HG03432 (cell line): ENCODE measurements around the gene THRA.
"Not testable (repeated sequence)": the region's sequence is repeated elsewhere in the genome, so short reads cannot be mapped to it uniquely, and the experiment has no call there.

Experiments used
- ATAC-seq: cut with Tn5 transposase; IDR thresholded peaks from one replicate; pipeline ENCODE4 v1.9.1; 2021; ENCODE audit warnings: mild to moderate bottlenecking, moderate library complexity; ENCODE audit not compliant: unreplicated experiment

Gene THRA

DNA sequence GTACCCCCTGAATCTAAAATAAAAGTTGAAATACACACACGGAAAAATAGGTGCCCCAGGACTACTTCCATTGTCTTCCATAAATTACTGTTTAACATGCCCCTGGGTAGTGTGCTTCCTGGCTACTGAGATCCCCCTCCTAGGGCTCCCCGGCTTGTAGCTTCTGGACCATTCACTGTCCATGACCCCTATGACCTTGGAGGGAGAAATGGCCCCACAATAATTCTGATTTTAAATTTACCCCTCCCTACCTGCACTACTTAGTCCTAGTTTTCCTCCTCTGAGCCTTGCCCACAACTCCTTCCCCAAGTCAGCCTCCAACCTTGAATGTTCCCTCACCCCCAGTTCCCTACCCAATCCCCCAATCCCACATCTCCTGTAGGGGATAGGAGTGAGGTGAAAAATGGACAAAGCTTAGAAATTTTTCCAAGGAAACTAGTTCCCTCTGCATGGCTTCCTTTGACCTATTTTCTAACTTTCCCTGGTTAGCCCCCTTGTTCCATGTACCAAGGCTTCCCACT is 49.5 kb downstream of the THRA start:
- no peak for ATAC-seq

DNA sequence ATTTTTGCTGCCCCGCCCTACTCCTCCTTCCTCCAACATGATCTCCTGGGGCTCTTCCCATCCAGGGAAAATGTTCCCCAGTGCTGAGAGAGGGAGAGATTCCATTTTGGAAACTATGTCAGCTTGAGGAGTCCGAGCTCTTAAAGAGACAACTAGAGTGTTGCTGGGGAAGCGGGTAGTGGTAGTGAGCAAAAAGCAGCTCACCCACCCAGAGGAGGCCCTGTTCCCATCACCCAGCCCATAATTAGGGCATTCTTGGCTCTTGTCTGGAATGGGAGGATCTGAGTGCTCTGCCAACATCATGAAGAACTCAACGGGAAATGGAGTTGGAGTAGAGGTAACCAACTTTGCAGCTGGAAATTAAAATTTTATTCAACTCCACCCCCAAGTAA is 49.9 kb downstream of the THRA start:
- no peak for ATAC-seq

DNA sequence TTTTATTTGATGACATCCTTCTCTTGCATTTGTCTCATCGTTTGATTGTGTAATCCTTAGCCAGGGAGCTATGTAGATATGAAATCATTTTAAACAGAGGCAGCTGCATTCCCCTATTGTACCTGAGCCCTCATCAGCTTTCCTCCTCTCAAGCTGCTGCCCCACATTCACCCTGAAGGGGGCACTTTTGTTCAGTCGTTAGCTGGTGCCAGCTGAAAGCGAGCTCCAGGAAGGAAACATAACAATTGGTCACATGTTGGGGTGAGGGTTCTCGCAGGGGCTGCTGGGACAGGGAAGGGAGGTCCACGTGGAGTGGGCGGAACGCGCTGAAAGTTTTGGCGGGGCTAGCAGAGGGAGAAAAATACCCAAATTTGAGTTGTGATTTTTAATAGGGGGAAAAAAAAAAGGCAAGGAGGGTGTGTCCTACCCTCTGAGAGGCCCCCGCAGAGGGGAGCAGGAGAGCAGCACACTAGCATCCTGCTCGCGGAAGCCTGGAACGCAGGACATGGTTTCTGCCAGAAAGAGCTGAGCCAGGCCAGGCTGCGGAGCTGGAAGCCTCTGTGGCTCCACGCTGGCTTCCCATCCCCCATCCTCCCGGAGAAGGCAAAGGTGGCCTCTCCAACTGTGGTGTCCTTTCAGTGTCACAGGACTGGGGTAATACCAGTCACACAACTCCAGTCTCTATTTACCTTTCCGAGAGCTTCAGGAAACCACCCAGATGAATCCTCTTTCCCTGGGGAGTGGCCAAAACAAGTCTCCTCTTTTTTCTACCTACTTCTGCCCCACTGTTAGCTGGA is 50.5 kb downstream of the THRA start:
- peak; percentile 82 for ATAC-seq

DNA sequence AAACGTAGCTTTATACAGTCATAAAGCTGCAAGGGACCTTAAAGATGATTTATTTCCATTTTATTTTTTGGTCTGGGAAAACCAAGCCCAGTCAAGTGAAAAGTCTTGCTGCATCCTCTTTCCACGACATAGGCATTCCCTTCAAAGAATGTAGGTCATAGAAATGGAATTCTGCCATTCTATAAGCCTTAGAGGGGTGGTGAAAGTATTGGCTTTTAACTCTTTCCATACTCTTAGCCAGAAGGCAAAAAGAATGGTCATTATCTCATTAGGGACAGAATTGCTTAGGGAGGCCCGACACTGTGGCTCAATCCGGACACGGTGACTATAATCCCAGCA is 51.1 kb downstream of the THRA start:
- no peak for ATAC-seq

DNA sequence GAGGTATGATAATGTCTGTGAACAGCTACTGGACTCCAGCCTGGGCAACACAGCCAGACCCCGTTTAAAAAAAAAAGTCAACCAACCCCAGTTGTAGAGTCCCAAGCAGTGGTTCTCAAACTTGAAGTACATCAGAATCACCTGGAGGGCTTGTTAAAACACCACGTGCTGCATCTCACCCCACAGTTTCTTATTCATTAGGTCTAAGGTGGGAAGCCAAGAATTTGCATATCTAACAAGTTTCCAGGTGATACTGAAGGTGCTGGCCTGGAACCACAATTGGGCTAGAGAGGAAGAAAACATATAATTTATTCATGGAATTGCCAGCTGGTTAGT is 52.3 kb downstream of the THRA start:
- ATAC-seq = no peak

DNA sequence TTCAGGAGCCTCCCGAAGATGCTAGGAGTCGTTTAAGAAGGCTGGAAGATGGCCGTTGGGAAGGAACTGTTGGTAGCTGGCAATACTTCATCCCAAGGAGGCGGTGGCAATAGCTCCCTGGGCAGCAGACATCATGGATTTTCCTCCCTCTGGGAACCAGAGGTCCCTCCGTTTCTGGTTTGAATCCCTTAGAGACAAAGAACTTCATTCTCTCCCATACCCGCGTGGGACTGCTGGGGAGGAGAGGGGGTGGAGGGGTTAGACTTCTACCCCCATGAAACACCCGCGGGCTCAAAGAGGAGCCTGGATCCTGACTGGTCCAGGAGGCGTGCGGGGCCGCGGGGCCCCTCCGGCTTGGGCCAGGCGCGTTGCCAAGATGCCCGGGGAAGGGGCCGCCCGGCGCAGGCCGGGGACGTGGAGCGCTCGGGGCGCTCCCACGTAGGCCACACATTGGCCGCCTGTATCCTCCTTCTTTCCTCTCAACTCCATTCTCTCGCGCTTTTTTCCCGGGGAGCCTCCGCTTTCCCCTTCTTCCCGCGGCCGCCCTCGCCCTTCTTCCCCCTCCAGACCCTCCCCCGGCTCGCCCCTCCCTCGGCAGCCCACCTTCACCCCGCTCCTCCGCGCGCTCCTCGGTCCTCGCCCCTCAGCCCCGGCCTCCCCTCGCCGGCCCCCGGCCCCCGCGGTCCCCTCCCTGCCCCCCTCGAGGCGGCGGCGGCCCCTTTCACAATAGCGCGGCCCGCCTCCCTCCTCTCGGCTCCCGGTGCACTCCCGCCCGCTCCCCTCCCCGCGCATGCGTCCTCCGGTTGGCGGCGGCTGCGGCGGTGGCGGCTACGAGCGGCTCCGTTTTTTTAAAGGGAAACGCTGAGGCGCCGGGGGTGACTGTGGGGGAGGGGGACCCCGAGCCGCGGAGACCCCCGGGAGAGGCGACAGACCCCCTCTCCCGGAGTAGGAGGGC is 58.7 kb downstream of the THRA start, which contains the start of gene MSL1:
Gene MSL1 (plus strand): TSS at position 791 of the 955 bp plus-strand sequence. CDS start 642 bp downstream, outside the sequence.
- ATAC-seq = peak; percentile 73

DNA sequence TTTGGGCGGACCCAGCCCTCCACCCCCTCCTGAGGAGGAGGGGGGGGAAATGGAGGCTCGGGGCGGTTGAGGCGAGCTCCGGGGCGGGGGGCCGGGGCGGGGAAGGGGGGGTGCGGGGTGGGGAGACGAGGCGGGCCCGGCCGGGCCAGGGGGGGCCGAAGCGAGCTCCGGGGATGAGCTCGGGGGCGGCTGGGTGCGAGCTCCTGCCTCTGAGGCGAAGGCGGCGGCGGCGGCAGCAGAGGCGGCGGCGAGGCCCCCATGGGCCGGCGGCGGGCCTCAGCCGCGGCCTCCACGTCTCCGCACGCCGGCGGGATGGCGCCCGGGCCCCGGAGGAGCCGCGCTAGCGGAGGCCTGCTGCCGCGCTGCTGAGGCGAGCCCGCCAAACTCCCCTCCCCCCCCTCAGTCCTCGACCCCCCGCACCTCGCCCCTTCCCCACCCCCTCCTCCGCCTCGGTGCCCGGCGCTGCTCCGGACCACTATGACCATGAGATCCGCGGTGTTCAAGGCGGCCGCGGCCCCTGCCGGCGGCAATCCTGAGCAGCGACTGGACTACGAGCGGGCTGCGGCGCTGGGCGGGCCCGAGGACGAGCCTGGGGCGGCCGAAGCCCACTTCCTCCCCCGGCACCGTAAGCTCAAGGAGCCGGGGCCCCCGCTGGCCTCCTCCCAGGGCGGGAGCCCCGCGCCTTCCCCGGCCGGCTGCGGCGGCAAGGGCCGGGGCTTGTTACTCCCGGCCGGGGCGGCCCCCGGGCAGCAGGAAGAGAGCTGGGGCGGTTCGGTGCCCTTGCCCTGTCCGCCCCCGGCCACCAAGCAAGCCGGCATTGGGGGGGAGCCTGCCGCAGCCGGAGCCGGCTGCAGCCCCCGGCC is 59.6 kb downstream of the THRA start:
- peak; percentile 32 for ATAC-seq

DNA sequence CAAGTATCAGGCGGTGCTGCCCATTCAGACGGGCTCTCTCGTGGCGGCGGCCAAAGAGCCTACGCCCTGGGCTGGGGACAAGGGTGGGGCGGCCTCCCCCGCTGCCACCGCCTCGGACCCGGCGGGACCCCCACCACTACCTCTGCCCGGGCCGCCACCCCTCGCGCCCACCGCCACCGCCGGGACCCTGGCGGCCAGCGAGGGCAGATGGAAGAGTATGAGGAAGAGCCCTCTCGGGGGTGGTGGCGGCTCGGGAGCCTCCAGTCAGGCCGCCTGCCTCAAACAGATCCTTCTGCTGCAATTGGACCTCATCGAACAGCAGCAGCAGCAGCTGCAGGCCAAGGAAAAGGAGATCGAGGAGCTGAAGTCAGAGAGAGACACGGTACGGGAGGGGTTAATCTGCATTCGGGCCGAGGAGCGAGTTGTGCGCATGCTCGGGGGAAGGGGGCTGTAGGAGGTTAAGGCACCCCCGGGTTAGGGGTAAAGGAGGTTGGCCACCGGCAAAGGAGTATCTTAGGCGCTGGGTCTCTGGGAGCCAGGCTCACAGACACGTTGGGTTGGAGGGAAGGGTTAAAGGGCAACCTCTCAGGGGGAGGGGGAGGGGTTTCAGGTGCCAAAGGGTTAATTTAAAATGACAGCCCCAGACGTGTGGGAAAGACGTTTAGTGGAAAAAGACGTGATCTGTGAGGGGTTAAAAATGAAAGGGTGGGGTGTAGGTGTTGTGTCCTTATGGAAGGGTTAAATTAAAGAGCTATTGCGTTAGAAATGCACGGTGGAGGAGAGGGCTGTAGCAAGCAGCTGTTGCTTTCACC is 60.4 kb downstream of the THRA start:
- peak; percentile 19 for ATAC-seq

DNA sequence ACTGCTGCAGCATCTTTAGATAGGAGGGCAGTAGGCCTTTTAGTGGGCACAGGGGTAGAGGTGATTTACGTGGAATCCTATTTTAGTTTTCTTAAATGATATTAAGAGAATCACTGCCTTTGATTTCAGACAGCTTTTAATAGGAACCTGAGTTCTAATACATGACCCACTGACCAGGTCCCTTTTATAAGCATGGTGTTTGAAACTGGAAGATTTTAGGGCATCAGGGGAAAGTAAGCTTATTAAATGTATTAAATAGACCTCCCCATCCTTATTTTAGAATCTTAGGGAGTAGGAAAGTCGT is 61.0 kb downstream of the THRA start:
- no peak for ATAC-seq

DNA sequence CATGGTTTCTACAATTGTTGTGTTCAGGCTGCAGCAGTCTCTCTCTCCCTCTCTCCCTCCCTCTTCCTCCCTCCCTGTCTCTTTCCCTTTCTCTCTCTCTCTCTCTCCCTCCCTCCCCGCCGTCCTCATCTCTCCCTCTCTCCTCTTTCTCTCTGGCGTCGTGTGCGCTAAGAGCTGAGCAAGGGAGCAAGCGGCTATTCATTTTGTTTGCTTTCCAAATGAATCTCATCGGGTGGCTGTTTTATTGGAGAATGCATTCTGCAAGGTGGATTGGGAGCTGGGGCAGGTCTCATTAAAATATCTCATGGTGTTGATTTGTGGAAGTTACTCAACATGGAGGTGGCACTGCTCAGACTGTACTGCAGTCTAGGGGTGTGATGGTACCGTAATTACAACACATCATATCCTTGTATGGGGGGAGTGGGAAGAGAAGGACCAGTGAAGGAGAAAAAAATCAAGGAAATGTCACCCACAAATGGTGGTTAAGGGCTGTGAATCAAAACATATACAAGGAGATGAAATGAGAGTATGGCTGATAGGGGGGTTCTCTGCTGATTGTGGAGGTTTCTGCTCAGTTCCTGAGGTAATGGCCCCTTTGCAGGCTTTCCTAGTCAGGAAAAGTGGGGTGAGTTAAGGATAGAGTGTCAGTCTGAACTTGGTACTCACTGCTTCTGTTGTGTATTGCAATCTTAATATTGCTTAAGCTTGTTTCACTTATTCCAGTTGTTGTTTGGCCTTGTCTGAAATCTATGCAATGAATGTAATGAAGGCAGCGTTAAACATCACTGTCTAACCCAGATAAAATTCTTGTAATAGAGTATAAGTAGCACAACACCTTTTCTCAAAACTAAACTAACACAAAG is 61.7 kb downstream of the THRA start:
- no peak for ATAC-seq

DNA sequence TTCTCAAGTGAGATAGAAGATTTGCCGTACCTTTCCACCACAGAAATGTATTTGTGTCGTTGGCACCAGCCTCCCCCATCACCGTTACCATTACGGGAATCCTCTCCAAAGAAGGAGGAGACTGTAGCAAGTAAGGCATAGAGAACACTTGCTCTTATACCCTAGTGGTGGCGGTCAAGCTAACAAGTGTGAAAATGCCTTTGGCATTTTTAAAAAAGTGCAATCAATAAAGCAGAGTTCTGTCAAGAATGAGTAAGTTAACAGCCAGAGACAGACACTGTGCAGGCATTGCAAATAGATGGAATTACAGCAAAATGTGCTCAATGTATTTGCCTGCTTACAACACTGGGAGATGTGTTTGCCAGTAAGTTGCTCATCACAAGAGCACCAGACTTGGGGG is 66.7 kb downstream of the THRA start:
- no peak for ATAC-seq

DNA sequence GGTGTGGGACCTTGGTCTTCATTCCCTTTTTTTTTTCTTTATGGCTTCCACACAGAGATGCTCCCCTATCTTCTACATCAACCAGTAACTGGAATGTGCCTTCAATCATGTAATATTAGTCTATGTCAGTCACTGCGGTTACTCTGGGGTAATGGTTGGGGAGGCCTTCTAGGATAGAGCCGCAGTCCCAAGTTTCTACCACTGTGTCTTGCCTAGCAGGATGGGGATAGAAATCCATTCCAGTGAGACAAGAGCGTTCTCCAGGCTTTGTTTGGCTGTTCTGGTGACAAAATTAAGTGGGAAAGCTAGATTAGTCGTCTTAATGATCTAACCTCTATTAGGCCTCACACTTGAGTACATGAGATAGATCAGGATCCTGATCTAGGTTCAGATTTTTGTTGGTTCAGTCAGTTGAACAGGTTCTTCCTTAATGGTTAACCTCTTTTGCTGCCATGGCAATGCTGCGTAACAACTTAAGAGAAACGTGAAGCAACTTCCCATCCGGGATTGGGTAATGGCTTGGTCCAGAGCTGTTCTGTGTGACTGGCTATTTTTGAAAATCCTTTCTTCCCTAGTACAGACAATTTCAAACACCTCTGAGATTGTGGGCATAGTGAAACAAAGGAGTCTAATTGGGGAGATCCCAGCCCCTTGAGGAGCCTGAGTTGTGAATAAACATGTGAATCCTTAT is 67.7 kb downstream of the THRA start:
- no peak for ATAC-seq

DNA sequence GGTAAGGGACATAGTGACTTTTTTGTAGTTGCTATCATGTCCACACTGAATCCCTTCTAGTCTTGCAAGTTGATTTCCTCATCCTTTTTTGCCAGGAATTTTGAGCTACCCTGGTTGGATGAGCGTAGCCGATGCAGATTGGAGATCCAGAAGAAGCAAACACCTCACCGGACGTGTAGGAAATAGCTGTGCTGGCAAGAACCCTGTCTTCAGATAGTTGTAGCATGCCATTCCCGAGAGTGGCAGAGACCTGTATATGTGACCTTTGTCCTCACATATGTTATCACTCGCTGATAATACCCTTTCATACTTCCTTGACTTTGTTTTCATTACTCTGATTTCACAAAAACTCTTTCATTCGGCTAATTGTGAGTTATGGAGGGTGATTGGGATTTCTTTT is 71.4 kb downstream of the THRA start:
- ATAC-seq = no peak

DNA sequence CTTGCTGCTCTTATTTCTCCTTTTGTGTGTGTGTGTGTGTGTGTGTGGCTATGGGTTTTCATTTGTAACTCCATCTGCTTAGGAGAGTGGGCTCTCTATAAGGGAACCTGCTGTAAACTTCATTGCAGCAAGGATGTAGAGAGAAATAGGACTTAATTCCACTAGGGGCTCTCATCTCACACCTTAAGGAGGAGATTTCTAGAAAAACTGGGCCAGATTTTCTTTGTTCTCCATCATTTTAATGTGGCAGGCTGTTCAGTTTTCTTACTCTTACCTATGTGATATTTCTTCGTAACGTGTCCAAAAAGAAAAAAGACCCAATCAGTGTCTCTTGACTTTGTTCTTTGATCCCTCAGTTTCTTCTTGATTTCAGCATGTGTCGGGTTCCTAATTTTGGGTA is 73.1 kb downstream of the THRA start:
- ATAC-seq = no peak

DNA sequence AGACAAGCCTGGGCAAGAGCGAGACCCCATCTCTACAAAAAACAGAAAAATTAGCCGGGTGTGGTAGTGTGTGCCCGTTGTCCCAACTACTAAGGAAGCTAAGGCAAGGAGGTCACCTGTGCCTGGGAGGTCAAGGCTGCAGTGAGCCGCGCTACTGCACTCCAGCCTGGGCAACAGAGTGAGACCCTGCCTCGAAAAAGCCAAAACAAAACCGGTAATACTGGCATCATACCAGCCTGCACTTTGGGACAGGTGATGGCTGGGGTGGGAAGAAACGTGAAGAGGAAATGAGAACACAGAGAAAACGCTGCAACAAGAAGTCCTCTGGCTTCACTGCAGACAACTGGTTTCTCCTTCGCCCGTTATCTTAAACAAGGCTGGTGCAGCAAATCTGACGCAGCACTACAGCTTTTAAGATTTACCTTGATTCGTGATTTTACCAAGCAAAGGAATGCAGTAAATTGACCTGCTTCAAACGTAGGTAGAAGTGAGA is 76.8 kb downstream of the THRA start:
- peak; percentile 27 for ATAC-seq

DNA sequence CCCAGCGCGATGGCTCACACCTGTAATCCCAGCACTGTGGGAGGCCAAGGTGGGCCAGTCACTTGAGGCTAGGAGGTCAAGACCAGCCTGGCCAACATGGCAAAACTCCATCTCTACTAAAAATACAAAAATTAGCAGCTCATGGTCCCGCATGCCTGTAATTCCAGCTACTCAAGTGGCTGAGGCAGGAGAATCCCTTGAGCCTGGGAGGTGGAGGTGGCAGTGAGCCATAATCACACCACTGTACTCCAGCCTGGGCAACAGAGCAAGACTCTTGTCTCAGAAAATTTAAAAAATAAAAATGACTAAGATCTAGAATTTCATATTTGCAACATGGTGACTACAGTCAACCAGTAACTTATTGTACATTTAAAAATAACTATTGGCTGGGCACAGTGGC is 80.4 kb downstream of the THRA start:
- ATAC-seq = not testable (repeated sequence)
